22Rv1 (cell line): ENCODE results near the gene EPC2.

Experiments used
- CTCF ChIP-seq: fragments of 450-650 bp; IDR thresholded peaks from 2 replicates; pipeline ENCODE4 v1.5.1; 2017; ENCODE audit warnings: mild to moderate bottlenecking
- ZFX ChIP-seq: fragments of 450-650 bp; IDR thresholded peaks from 2 replicates; pipeline ENCODE4 v1.6.1; 2017; ENCODE audit warnings: antibody characterized with exemption, borderline replicate concordance

DNA sequence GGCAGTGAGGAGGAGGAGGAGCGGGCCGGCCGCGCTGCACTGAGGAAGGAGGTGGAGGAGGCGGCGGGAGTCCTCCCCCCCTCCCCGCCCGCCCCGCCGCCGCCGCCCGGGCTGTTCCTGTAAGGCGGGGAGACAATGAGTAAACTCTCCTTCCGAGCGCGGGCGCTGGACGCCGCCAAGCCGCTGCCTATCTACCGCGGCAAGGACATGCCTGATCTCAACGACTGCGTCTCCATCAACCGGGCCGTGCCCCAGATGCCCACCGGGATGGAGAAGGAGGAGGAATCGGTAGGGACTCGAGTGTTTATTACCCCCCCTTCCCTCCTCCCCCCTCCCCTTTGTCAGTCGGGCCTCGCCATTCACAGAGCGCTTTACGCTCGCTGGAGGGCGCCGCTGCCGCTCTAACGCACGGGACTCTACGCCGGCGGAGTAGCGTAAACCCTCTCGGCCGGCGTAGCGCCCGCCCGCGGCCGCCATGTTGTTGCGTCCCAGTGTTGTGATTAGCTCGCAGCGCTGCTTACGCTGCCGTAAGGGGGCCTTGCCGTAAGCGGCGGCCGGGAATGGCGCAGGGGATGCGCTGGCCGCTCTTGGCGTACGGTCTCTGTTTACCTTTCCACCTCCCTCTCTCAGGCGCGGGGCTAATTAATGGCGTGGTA lies 460 bp downstream of the EPC2 start:
- TF ChIP-seq CTCF (0 out of 2 replicates have a peak, but pooled peaks have one; percentile 8), ZFX (no peak)
